Liver (tissue), 9 donors: Measurements from ENCODE around the gene TBC1D24. TPM values are rescaled to one million over a fixed set of nuclear protein-coding genes. Genes with fewer than 3 reads are reported as not detected.
"Not testable (repeated sequence)": the region's sequence is repeated elsewhere in the genome, so short reads cannot be mapped to it uniquely, and the experiment has no call there.

Source experiments
- DNase-seq: peaks from one replicate; pipeline ENCODE4 v3.0.0-alpha.2; 2017; ENCODE audit warnings: low spot score
- H3K27ac ChIP-seq, 2 donors: one replicate each; pipeline ENCODE4 v1.7.0; 2013; ENCODE audit warnings: inconsistent platforms in 2 of 2, low read length in 2 of 2, control low read depth in 1 of 2, low read depth in 1 of 2, mild to moderate bottlenecking in 1 of 2
- H3K27me3 ChIP-seq, 4 donors: one replicate each; pipeline versions ENCODE4 v1.6.1 to v1.7.0; 2013; ENCODE audit warnings: low read length in 3 of 4, inconsistent platforms in 1 of 4, mild to moderate bottlenecking in 1 of 4, moderate library complexity in 1 of 4; ENCODE audit not compliant: control insufficient read depth in 4 of 4, insufficient read depth in 4 of 4
- H3K36me3 ChIP-seq, 4 donors: one replicate each; pipeline versions ENCODE4 v1.6.1 to v1.7.0; 2013; ENCODE audit warnings: low read length in 3 of 4, mild to moderate bottlenecking in 3 of 4, low read depth in 1 of 4, moderate library complexity in 1 of 4; ENCODE audit not compliant: control insufficient read depth in 4 of 4, insufficient read depth in 3 of 4
- H3K4me1 ChIP-seq, 4 donors: one replicate each; pipeline versions ENCODE4 v1.6.1 to v1.7.0; 2013; ENCODE audit warnings: low read length in 3 of 4, mild to moderate bottlenecking in 3 of 4, moderate library complexity in 1 of 4; ENCODE audit not compliant: control insufficient read depth in 4 of 4, insufficient read depth in 4 of 4
- H3K4me3 ChIP-seq, 3 donors: one replicate each; pipeline versions ENCODE4 v1.6.1 to v1.7.0; 2013; ENCODE audit warnings: low read length in 3 of 3, control low read depth in 1 of 3, low read depth in 1 of 3, mild to moderate bottlenecking in 1 of 3
- H3K9ac ChIP-seq, 2 donors: one replicate each; pipeline ENCODE4 v1.7.0; 2013; ENCODE audit warnings: low read length in 2 of 2, mild to moderate bottlenecking in 2 of 2, moderate library complexity in 2 of 2, control low read depth in 1 of 2, low read depth in 1 of 2
- H3K9me3 ChIP-seq, 4 donors: one replicate each; pipeline versions ENCODE4 v1.6.1 to v1.7.0; 2013; ENCODE audit warnings: low read length in 3 of 4; ENCODE audit not compliant: control insufficient read depth in 4 of 4
- ATF3 ChIP-seq: IDR thresholded peaks from 2 replicates; pipeline ENCODE4 v1.6.1; 2016; ENCODE audit warnings: antibody characterized with exemption
- EGR1 ChIP-seq, 2 donors: IDR thresholded peaks; 2 replicates each; pipeline ENCODE4 v1.6.1; 2016 to 2018; ENCODE audit warnings: antibody characterized with exemption in 2 of 2, low read depth in 2 of 2
- GABPA ChIP-seq, 2 donors: IDR thresholded peaks in 1 of 2; conservative IDR thresholded peaks in 1 of 2; 2 replicates each; pipeline ENCODE4 v1.6.1; 2016; ENCODE audit warnings: antibody characterized with exemption in 2 of 2, mild to moderate bottlenecking in 1 of 2, moderate library complexity in 1 of 2
- HNF4G ChIP-seq: IDR thresholded peaks from 2 replicates; pipeline ENCODE4 v1.6.1; 2016; ENCODE audit warnings: antibody characterized with exemption
- MAX ChIP-seq: IDR thresholded peaks from 2 replicates; pipeline ENCODE4 v1.6.1; 2016; ENCODE audit warnings: antibody characterized with exemption
- NR2F2 ChIP-seq: IDR thresholded peaks from 2 replicates; pipeline ENCODE4 v1.6.1; 2016; ENCODE audit warnings: antibody characterized with exemption
- REST ChIP-seq: IDR thresholded peaks from 2 replicates; pipeline ENCODE4 v1.6.1; 2016; ENCODE audit warnings: antibody characterized with exemption, mild to moderate bottlenecking
- RXRA ChIP-seq, 2 donors: IDR thresholded peaks; 2 replicates each; pipeline ENCODE4 v1.6.1; 2017 to 2018; ENCODE audit warnings: antibody characterized with exemption in 2 of 2, mild to moderate bottlenecking in 1 of 2
- TAF1 ChIP-seq: conservative IDR thresholded peaks from 2 replicates; pipeline ENCODE4 v1.6.1; 2016; ENCODE audit warnings: antibody characterized with exemption, mild to moderate bottlenecking
- YY1 ChIP-seq: IDR thresholded peaks from 2 replicates; pipeline ENCODE4 v1.6.1; 2016; ENCODE audit warnings: antibody characterized with exemption, mild to moderate bottlenecking
- ZBTB33 ChIP-seq: IDR thresholded peaks from 2 replicates; pipeline ENCODE4 v1.6.1; 2016; ENCODE audit warnings: antibody characterized with exemption
- WGBS: extraction: QIAGEN DNeasy Blood & Tissue Kit; methylation state at CpG from one replicate; pipeline ENCODE4 v1.1.7; 2013; 5-methylcytosine and 5-hydroxymethylcytosine counted together
- polyA plus RNA-seq, 2 donors: library from polyadenylated mRNA; stranded (reverse) in 1 of 2; unstranded in 1 of 2; fragments of 200-250 nt in 1 of 2; fragments of >200 nt in 1 of 2; fragmentation: Nextera tagmentation in 1 of 2; extraction: Ambion mirVana in 1 of 2; gene quantifications; one replicate each; pipeline versions ENCODE4 v1.2.1 to v1.2.3, GENCODE V29; 2013 to 2015
- total RNA-seq, 2 donors: library from RNA; depleted of rRNA; stranded (reverse); fragments of >200 nt; gene quantifications; one replicate each; pipeline ENCODE4 v1.2.3, GENCODE V29; 2014
- TF ChIP-seq, protein P1 (sequence below): fragments of 150-350 bp; IDR thresholded peaks from 2 replicates; pipeline ENCODE4 v1.5.1; 2017; ENCODE audit warnings: improper control_type of control experiment, low read depth, low read length; ENCODE audit not compliant: missing input control
- donor health status: healthy.
- donor health status: healthy.
- donor health status: healthy.
- donor health status: healthy.
- donor health status: healthy.

TBC1D24 gene
- total and polyA plus RNA-seq, 4 donors: 8.4 to 22.3 (median 11.5) TPM

GRCh38 chr16:2439598-2439997 lies 35.3 kb upstream of the TBC1D24 start:
- Histone ChIP-seq H3K4me3 (no peak overlapping the region), H3K9ac (no peak overlapping the region), H3K27ac (no peak overlapping the region), H3K27me3 (no peaks in the 10 kb centered on the region), H3K4me1 (no peaks in the 10 kb centered on the region), H3K9me3 (no peaks in the 10 kb centered on the region), H3K36me3 (no peaks in the 10 kb centered on the region)
- no peak for DNase-seq
- TF ChIP-seq ATF3: no peak
- no peak for TF ChIP-seq HNF4G
- TF ChIP-seq REST: no peak
- no peak for TF ChIP-seq GABPA (IDR thresholded peaks at IDR 0.05 in 1 of 2, conservative IDR thresholded peaks at IDR 0.05 in 1 of 2)
- no peak for TF ChIP-seq NR2F2
- no peak for TF ChIP-seq TAF1
- TF ChIP-seq RXRA (IDR thresholded peaks at IDR 0.05): no peak
- no peak for TF ChIP-seq YY1
- TF ChIP-seq, protein P1, sequence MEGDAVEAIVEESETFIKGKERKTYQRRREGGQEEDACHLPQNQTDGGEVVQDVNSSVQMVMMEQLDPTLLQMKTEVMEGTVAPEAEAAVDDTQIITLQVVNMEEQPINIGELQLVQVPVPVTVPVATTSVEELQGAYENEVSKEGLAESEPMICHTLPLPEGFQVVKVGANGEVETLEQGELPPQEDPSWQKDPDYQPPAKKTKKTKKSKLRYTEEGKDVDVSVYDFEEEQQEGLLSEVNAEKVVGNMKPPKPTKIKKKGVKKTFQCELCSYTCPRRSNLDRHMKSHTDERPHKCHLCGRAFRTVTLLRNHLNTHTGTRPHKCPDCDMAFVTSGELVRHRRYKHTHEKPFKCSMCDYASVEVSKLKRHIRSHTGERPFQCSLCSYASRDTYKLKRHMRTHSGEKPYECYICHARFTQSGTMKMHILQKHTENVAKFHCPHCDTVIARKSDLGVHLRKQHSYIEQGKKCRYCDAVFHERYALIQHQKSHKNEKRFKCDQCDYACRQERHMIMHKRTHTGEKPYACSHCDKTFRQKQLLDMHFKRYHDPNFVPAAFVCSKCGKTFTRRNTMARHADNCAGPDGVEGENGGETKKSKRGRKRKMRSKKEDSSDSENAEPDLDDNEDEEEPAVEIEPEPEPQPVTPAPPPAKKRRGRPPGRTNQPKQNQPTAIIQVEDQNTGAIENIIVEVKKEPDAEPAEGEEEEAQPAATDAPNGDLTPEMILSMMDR: no peak
- no peak for TF ChIP-seq EGR1 (IDR thresholded peaks at IDR 0.05; ENCODE audit: low read depth in 2 of 2)
- TF ChIP-seq ZBTB33: no peak
- no peak for TF ChIP-seq MAX
- WGBS: 98% methylated on average over 11 of the region's 11 CpGs

DNA sequence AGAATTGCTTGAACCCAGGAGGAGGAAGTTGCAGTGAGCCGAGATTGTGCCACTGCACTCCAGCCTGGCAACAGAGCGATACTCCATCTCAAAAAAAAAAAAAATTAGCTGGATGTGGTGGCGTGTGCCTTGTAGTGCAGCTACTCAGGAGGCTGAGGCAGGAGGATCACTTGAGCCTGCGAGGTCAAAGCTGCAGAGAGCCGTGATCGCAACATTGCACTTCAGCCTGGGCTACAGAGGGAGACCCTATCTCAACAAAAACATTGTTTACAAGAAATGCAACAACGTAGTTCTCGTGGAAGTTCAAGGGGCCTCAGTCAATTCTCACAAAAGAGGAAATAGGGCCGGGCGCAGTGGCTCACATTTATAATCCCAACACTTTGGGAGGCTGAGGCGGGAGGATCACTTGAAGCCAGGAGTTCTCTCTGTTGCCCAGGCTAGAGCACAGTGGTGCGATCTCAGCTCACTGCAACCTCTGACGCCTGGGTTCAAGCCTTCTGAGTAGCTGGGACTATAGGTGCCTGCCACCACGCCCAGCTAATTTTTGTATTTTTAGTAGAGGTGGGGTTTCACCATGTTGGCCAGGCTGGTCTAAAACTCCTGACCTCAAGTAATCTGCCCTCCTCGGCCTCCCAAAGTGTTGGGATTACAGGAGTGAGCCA lies 33.7 kb upstream of the TBC1D24 start:
- not testable (repeated sequence) for H3K36me3 ChIP-seq, H3K9ac ChIP-seq, H3K27ac ChIP-seq, H3K9me3 ChIP-seq, DNase-seq, H3K27me3 ChIP-seq, H3K4me1 ChIP-seq, H3K4me3 ChIP-seq
- WGBS: 95% methylated on average over 15 of the region's 15 CpGs
